LNCaP clone FGC (cell line): ENCODE results near the gene CHST13.

Experiments
- DNase-seq: peaks from one replicate; pipeline ENCODE4 v3.0.0-alpha.2; 2011; ENCODE audit warnings: low read depth
- H3K4me3 ChIP-seq: 2 replicates; pipeline ENCODE4 v1.5.1; 2011; ENCODE audit warnings: mild to moderate bottlenecking, low read depth, low read length, control low read depth
- CTCF ChIP-seq: IDR thresholded peaks from 2 replicates; pipeline ENCODE4 v1.5.1; 2012; ENCODE audit warnings: mild to moderate bottlenecking; ENCODE audit not compliant: control insufficient read depth, insufficient read depth; ENCODE audit errors: extremely low read depth

CHST13 gene

GRCh38 chr3:126518779-126519177, 5.2 kb upstream of the CHST13 start:
- no peak for TF ChIP-seq CTCF
- no peak overlapping the region for H3K4me3 ChIP-seq
- no peak for DNase-seq

GRCh38 chr3:126519506-126520455, 4.2 kb upstream of the CHST13 start:
- no peak for DNase-seq
- TF ChIP-seq CTCF: no peak
- H3K4me3 ChIP-seq: no peak overlapping the region

- H3K4me3 ChIP-seq: no peak overlapping the region
- DNase-seq: no peak
- no peak for TF ChIP-seq CTCF
These were observed 2.6 kb upstream of the CHST13 start for GRCh38 chr3:126521122-126521891.

- peak; percentile 89 for TF ChIP-seq CTCF
- no peak for DNase-seq
- no peak overlapping the region for H3K4me3 ChIP-seq
These were observed 1.6 kb upstream of the CHST13 start for GRCh38 chr3:126522363-126522788.

- H3K4me3 ChIP-seq: peak overlapping the region; percentile 29
- no peak for TF ChIP-seq CTCF
- DNase-seq: no peak
These were observed 554 bp downstream of the CHST13 start for GRCh38 chr3:126524429-126524988.

GRCh38 chr3:126525091-126525852, 1.3 kb downstream of the CHST13 start:
- DNase-seq: no peak
- no peak for TF ChIP-seq CTCF
- no peak overlapping the region for H3K4me3 ChIP-seq
